PFSK-1 (cell line): ENCODE results near the gene HOXA3.

Experiments
- FOXP2 ChIP-seq: optimal IDR thresholded peaks from 2 replicates; pipeline ENCODE3; 2011; ENCODE audit warnings: borderline replicate concordance, control low read depth, inconsistent platforms; ENCODE audit not compliant: insufficient read depth; ENCODE audit errors: extremely low read length, extremely low read depth
- POLR2AphosphoS5 ChIP-seq: IDR thresholded peaks from 2 replicates; pipeline ENCODE4 v1.6.1; 2012; ENCODE audit warnings: low read depth, mild to moderate bottlenecking, control low read depth, low read length, moderate library complexity
- SIN3A ChIP-seq: IDR thresholded peaks from 2 replicates; pipeline ENCODE4 v1.6.1; 2012; ENCODE audit warnings: mild to moderate bottlenecking, low read length, moderate library complexity, borderline replicate concordance; ENCODE audit not compliant: insufficient read depth
- TAF1 ChIP-seq: IDR thresholded peaks from 2 replicates; pipeline ENCODE4 v1.6.1; 2012; ENCODE audit warnings: low read length, control low read depth, borderline replicate concordance; ENCODE audit not compliant: insufficient read depth
- TF ChIP-seq, protein P1 (sequence below), 2 experiments: IDR thresholded peaks; 2 replicates each; pipeline versions ENCODE4 v1.6.1 to v1.8.0; 2011 to 2012; ENCODE audit warnings: low read depth in 2 of 2, low read length in 2 of 2, control low read depth in 1 of 2, inconsistent platforms in 1 of 2, mild to moderate bottlenecking in 1 of 2, moderate library complexity in 1 of 2; ENCODE audit not compliant: insufficient read depth in 1 of 2

Gene HOXA3

DNA sequence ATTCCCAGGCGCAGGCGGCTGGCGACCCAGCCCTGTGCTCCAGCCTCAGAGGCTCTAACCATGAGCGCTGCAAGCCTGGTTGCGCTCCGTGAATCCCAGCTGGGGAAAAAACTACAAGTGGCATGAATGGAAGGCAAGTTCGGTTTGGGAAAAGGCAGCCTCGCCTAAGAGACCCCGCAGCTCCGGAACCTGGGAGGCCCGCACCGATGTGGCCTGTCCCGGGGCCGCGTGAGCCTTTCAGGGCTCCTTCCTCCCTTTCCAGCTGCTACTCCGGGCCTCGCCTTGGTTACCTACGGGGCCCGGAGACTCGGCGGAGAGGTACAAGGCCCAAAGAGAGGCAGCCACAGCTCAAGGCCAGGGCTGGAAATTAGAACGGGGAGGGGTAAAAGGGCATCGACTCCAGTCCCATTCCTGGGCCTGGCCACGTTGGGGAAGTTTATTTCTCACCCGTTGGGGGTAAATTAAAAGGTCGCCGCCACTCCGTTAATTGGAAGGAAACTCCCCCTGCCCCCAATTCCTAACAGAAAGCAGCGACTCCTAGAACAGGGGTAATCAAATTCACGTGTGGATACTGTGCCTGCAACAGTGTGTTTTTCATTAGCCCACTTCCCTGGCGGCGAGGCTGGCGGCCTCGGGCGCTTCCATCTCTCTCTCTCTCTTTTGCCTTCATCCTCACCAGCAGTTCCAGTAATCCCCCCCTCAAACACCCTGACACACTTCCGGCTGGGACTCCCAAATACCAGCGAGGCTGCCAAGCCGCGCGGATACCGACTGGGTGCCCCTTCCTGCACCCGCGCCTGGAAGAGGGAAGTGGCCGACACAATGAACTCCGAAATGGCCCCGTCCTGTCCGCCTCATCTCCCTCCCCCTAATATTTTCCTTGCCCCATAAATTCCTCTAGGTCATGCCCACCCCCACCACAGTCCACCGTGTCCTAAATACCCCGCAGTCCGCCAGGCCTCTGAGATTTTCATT, 14.4 kb upstream of the HOXA3 start:
- TF ChIP-seq FOXP2 (no peak), SIN3A (no peak), TAF1 (no peak)
- TF ChIP-seq, protein P1, sequence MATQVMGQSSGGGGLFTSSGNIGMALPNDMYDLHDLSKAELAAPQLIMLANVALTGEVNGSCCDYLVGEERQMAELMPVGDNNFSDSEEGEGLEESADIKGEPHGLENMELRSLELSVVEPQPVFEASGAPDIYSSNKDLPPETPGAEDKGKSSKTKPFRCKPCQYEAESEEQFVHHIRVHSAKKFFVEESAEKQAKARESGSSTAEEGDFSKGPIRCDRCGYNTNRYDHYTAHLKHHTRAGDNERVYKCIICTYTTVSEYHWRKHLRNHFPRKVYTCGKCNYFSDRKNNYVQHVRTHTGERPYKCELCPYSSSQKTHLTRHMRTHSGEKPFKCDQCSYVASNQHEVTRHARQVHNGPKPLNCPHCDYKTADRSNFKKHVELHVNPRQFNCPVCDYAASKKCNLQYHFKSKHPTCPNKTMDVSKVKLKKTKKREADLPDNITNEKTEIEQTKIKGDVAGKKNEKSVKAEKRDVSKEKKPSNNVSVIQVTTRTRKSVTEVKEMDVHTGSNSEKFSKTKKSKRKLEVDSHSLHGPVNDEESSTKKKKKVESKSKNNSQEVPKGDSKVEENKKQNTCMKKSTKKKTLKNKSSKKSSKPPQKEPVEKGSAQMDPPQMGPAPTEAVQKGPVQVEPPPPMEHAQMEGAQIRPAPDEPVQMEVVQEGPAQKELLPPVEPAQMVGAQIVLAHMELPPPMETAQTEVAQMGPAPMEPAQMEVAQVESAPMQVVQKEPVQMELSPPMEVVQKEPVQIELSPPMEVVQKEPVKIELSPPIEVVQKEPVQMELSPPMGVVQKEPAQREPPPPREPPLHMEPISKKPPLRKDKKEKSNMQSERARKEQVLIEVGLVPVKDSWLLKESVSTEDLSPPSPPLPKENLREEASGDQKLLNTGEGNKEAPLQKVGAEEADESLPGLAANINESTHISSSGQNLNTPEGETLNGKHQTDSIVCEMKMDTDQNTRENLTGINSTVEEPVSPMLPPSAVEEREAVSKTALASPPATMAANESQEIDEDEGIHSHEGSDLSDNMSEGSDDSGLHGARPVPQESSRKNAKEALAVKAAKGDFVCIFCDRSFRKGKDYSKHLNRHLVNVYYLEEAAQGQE (IDR thresholded peaks at IDR 0.05; ENCODE audit: insufficient read depth in 1 of 2, low read depth in 2 of 2, low read length in 2 of 2): no peak

DNA sequence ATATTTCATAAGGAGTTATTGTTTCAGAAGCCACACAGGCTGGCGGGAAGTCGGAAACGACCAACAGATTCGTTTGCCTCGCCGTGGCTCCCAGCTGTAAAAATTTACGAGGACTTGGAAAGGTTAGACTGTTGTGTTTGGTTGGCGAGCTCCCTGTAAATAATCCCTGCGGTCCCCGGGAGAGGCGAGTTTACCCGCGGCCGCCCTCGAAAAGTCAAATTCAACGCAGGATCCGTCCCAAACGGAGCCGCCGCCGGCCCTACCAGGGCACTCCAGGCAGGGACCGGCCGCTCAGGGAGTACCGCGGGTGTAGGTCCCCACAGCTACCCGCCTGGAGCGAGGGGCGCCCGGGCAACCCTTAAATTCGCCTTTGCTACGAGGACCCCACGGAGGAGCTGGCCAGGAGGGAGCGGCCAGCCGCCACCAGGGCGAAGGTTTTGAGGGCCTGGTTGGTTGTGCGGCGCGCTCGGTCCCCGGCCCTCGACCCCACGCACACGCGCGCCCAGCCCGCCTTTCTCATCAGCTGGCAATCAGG, 13.7 kb upstream of the HOXA3 start:
- no peak for TF ChIP-seq TAF1
- TF ChIP-seq FOXP2: no peak

DNA sequence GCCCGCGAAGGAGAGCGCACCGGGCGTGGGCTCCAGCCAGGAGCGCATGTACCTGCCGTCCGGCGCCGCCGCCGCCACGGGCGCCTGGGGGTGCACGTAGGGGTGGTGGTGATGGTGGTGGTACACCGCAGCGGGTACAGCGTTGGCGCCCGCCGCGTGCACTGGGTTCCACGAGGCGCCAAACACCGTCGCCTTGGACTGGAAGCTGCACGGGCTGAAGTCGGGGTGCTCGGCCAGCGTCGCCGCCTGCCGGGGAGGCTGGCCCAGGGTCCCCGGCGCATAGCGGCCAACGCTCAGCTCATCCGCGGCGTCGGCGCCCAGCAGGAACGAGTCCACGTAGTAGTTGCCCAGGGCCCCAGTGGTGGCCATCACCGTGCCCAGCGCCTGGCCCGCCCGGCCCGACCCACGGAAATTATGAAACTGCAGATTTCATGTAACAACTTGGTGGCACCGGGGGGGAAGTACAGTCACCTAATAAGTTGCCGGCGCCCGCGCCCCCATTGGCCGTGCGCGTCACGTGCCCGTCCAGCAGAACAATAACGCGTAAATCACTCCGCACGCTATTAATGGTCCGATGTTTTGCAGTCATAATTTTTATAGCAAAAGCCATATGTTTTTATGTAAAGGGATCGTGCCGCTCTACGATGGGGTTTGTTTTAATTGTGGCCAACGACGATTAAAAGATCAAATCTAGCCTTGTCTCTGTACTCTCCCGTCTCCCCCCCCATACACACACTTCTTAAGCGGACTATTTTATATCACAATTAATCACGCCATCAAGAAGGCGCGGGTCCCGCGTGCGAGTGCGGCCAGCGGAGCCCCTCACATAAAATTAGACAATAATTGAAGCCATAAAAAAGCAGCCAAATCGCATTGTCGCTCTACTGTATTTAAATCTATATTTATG, 13.0 kb upstream of the HOXA3 start, which contains the start of gene HOXA9:
Gene HOXA9 (minus strand): TSS at position 449 of the 907 bp plus-strand sequence. CDS start 80 bp downstream, at position 369.
- TF ChIP-seq SIN3A (no peak), FOXP2 (no peak)
- TF ChIP-seq, protein P1 (IDR thresholded peaks at IDR 0.05; ENCODE audit: insufficient read depth in 1 of 2, low read depth in 2 of 2, low read length in 2 of 2): no peak

DNA sequence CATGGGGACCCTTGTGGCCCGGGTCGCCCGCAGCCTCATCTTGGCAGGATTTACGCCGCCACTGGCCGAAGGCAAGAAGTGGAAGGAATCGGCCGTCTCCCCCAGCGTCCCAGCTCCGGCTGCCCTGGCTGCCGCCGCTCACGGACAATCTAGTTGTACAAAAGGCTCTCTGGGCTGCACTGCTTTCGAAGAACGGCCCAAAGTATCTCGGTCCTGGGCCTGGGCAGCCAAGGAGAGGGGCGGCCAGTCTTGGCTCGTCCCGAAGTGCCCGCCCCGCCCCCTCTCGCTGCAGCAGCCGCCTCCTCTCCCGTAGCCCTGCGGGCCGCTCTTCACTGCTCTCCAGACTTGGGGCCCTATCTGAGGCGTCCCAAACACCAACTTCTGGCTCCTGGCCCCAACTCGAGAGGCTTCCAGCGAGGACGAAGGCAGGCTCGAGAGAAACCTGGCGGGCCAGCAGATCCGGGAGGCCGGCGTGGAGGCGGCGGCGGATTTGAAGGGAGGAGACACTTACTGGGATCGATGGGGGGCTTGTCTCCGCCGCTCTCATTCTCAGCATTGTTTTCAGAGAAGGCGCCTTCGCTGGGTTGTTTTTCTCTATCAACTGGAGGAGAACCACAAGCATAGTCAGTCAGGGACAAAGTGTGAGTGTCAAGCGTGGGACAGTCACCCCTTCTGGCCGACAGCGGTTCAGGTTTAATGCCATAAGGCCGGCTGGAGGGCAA, 12.1 kb upstream of the HOXA3 start:
- TF ChIP-seq TAF1: no peak
- TF ChIP-seq, protein P1 (IDR thresholded peaks at IDR 0.05; ENCODE audit: insufficient read depth in 1 of 2, low read depth in 2 of 2, low read length in 2 of 2): no peak
- TF ChIP-seq POLR2AphosphoS5: no peak
- TF ChIP-seq SIN3A: no peak
- TF ChIP-seq FOXP2: no peak

DNA sequence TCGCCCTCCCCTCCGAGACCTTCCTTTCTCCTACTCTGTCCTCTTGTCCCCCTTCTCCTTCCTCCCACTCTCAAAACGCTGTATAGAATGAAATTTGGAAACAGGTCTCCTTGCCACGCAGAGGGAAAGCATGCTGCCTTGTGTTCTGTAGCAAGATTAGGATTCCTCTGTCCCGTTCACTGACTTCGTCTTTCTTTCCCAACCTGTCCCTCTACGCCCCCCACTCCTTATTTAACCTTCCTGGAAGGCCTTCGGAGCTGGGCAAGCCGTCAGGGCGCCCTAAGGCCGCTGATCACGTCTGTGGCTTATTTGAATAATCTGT, 11.6 kb upstream of the HOXA3 start:
- TF ChIP-seq, protein P1 (IDR thresholded peaks at IDR 0.05; ENCODE audit: insufficient read depth in 1 of 2, low read depth in 2 of 2, low read length in 2 of 2): no peak
- TF ChIP-seq FOXP2 (no peak), POLR2AphosphoS5 (no peak), TAF1 (no peak), SIN3A (no peak)
